Adipocyte (in vitro differentiated cells): ENCODE results near the gene MARF1.

ENCODE experiments used
- DNase-seq: peaks from one replicate; pipeline ENCODE4 v3.0.0-alpha.2; 2015; ENCODE audit warnings: low read depth
- H3K27me3 ChIP-seq: replicated peaks from 2 replicates; pipeline ENCODE4 v1.7.0; 2013; ENCODE audit warnings: mild to moderate bottlenecking, low read length, moderate library complexity; ENCODE audit not compliant: control insufficient read depth, insufficient read depth
- H3K36me3 ChIP-seq: 2 replicates; pipeline ENCODE4 v1.7.0; 2013; ENCODE audit warnings: low read length, mild to moderate bottlenecking, moderate library complexity; ENCODE audit not compliant: control insufficient read depth, insufficient read depth, severe bottlenecking
- H3K4me1 ChIP-seq: 2 replicates; pipeline ENCODE4 v1.7.0; 2013; ENCODE audit warnings: mild to moderate bottlenecking, low read length, moderate library complexity; ENCODE audit not compliant: control insufficient read depth, insufficient read depth
- H3K4me3 ChIP-seq: 2 replicates; pipeline ENCODE4 v1.7.0; 2013; ENCODE audit warnings: mild to moderate bottlenecking, low read length, moderate library complexity
- H3K9ac ChIP-seq: 2 replicates; pipeline ENCODE4 v1.7.0; 2013; ENCODE audit warnings: mild to moderate bottlenecking, low read length, moderate library complexity
- H3K9me3 ChIP-seq: 2 replicates; pipeline ENCODE4 v1.7.0; 2013; ENCODE audit warnings: mild to moderate bottlenecking, low read length, moderate library complexity; ENCODE audit not compliant: control insufficient read depth

Gene MARF1

DNA sequence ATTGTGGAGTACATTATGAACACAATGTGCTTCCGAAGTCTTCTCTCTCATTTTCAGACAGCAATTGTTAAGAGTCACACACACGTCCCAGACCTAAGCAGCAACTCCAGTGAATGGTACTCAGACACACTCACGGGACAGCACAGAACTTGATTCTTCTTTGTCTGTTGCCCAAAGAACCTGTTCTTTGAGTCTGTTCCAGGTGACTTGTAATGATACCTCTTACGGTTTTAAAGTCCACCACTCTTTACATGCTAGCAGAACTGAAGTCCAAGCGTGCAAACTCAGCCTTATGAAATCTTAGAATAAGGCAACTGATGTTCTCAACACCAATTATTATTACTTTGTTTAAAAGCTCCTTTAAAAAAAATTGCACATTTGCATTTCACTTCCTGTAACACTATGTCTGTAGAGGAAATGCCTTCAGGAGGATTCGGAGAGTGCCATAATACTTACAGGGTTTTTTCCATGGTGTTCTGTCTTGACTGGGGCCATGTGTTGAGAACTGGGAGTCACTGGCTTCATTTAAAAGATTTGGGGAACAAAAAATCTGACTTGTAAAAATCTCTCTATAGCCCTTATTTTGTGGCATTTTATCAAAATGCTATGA lies 48.1 kb downstream of the MARF1 start:
- no peak overlapping the region for H3K9ac ChIP-seq
- no peaks in the 10 kb centered on the region for H3K9me3 ChIP-seq
- H3K36me3 ChIP-seq, result peaks cover 47% of the 10 kb centered on the region
- no peak overlapping the region for H3K4me3 ChIP-seq
- DNase-seq, result no peak
- H3K27me3 ChIP-seq, result no peaks in the 10 kb centered on the region
- peaks cover 9% of the 10 kb centered on the region for H3K4me1 ChIP-seq

DNA sequence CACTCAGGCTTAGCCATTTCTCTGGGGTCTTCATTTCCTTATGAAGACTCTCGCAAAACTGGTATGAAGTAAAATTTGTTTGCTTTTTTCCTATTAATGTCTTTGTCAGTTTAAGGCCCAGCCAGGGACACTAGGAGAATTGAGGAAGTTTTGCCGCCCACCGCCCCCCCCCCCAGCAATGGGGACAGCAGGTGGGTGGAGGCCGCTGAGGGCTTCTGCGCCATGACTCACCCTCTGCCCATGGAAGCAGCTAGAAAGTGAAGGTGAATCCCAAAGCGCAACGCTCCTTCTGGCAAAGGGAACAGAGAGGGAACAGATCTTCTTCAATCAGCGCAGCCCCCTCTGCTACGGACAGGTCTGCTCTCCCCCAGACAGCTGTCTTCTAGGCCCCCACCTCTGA lies 49.7 kb downstream of the MARF1 start:
- Histone ChIP-seq H3K27me3 (no peaks in the 10 kb centered on the region), H3K4me1 (peaks cover 9% of the 10 kb centered on the region), H3K36me3 (peaks cover 33% of the 10 kb centered on the region)

DNA sequence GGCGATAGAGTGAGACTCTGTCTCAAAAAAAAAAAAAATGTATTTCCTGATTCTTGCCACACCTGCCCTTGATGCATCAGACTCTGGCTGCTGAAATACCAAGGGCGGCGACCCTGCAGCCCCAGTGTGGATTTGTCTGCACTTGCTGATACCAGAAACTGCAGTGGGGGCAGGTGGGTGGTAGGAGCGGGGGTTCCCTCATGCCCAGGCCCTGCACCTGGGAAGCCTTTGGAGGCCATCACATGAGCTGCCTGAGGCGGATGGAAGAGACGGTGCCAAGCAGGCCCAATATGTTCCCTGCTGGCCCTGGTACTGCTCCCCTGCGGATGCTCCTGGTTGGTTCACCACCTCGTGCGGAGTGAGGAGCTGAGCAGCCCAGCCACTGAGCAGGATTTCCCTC lies 50.6 kb downstream of the MARF1 start:
- Histone ChIP-seq H3K27me3 (no peaks in the 10 kb centered on the region), H3K36me3 (peaks cover 29% of the 10 kb centered on the region), H3K9me3 (no peaks in the 10 kb centered on the region), H3K9ac (no peak overlapping the region), H3K4me1 (peaks cover 9% of the 10 kb centered on the region), H3K4me3 (no peak overlapping the region)
- DNase-seq, result no peak

More for the DNA sequence above, 49.7 kb downstream of the MARF1 start:
- no peak overlapping the region for H3K9ac ChIP-seq
- H3K9me3 ChIP-seq, result no peaks in the 10 kb centered on the region
- H3K4me3 ChIP-seq, result no peak overlapping the region
- DNase-seq, result no peak

DNA sequence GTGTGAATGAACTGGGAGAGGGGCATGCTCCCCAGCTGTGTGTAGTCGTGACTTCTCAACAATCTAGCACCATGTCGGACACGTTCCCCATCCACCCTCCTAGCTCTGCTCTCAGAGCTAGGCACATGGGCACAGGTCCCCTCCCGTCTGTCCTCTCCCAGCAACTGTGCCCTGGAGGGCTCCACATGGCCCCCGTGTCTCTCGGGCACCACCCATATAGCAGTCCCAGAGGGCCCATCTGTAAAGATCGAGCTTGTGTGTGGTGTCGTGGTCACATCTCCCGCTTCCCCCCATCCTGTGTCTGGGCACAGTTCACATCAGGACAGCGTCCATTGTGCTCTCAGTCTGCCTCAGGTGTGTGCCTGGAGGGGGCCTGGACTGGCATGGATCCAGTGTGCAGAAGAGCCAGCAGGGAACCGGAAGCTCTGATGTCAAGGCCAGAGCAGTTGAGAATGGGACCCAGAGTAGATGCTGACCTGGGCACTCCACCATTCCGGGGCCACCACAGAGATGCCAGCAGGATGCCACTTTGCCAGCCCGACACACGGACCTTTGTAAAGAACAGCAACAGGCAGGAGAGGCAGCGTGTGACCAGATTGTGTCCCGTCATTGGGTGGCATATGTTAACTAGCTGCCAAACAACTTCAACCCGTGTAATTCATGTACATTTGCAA lies 55.7 kb downstream of the MARF1 start:
- Histone ChIP-seq H3K27me3 (no peaks in the 10 kb centered on the region), H3K9me3 (peaks cover 11% of the 10 kb centered on the region), H3K9ac (no peak overlapping the region), H3K4me1 (peaks cover 9% of the 10 kb centered on the region), H3K36me3 (peaks cover 43% of the 10 kb centered on the region), H3K4me3 (no peak overlapping the region)
- DNase-seq, result no peak

DNA sequence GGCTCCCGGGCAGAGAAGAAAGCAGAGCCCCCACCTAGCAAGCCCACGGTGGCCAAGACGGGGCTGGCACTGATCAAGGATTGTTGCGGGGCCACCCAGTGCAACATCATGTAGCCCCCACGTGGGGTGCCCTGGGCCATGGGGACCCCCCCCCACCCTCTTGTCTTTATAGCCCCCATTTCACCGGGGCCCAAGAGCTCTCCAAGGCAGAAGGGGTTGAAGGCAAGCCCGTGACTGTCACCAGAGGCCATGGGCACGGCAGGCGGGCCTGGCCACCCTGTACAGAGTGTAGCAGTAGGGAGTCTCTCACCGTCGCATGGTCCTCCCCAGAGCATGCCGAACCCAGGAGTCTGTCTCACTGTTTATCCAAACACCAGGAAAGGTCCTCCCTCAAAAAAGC lies 56.2 kb downstream of the MARF1 start:
- H3K4me1 ChIP-seq, result peaks cover 9% of the 10 kb centered on the region
- H3K27me3 ChIP-seq, result no peaks in the 10 kb centered on the region
- H3K9ac ChIP-seq, result no peak overlapping the region
- H3K9me3 ChIP-seq, result peaks cover 11% of the 10 kb centered on the region
- H3K36me3 ChIP-seq, result peaks cover 45% of the 10 kb centered on the region
- no peak for DNase-seq
- no peak overlapping the region for H3K4me3 ChIP-seq

DNA sequence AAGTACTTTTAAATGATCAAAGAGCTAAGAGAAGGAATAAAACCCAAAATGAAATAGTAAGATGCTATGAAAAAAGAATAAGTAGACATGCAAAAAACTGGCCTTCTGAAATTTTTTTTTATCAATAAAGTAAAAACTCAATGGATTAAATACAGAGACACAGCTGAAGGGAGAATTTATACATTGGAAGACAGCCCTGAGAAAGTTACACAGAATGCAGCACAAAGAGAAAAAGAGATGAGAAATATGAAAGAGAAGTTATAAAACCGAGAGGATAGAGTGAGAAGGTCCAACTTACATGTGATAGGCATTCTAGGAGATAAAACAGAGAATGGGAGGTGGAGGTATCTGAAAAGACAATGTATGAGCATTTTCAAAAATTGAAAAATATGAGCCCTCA lies 57.0 kb downstream of the MARF1 start:
- H3K4me3 ChIP-seq, result no peak overlapping the region

DNA sequence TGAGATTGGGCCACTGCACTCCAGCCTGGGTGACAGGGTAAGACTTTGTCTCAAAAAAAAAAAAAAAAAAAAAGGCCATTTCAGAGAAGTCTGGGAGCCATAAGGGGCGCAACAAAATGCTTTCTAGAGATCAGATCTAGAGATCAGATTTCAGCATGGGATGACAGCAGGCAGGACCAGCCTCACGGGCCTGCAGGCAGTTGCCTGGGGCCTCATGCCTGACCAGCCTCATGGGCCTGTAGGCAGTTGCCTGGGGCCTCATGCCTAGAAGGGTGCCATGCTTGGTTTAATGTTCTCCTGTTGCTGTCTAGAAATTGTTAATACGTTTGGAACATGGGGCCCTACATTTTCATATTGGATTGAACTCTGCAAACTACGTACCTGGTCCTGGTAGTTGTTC lies 59.4 kb downstream of the MARF1 start:
- no peak overlapping the region for H3K4me3 ChIP-seq
- H3K36me3 ChIP-seq, result peaks cover 52% of the 10 kb centered on the region
- H3K9ac ChIP-seq, result no peak overlapping the region
- no peak for DNase-seq
- no peaks in the 10 kb centered on the region for H3K27me3 ChIP-seq
- H3K9me3 ChIP-seq, result peaks cover 11% of the 10 kb centered on the region
- H3K4me1 ChIP-seq, result peaks cover 2% of the 10 kb centered on the region

More for the DNA sequence above, 57.0 kb downstream of the MARF1 start:
- Histone ChIP-seq H3K9ac (no peak overlapping the region), H3K27me3 (no peaks in the 10 kb centered on the region), H3K36me3 (peaks cover 52% of the 10 kb centered on the region), H3K9me3 (peaks cover 11% of the 10 kb centered on the region), H3K4me1 (peaks cover 6% of the 10 kb centered on the region)
- no peak for DNase-seq

DNA sequence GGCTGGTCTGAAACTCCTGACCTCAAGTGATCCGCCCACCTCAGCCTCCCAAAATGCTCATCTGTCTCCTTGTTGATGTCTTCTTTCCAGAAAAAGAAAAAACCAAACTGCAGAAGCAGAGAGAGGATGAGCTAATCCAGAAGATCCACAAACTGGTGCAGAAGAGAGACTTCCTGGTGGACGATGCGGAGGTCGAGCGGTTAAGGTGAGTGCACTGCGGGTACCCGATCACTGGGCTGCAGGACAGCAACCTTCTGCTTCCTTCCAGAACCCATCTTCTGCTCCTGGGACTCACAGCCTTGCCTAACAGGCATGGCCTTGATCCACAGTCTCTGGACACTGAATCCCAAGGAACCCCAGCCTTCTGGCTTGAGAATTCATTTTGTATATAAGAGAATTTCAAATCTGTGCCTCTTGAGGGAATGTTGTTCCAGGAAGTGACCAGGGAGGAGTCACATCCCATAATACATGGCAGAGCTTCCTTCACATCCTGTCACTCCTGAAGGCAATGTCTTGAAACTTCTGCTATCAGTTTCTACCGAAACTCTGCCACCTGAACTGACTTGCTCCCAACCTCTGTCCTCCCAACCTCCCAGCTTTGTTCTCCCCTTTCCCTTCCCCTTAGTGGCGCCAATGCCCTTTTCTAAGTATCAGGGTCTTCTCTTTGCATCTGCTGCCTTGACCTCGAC lies 61.7 kb downstream of the MARF1 start:
- peaks cover 7% of the 10 kb centered on the region for H3K9me3 ChIP-seq
- no peaks in the 10 kb centered on the region for H3K27me3 ChIP-seq
- H3K9ac ChIP-seq, result no peak overlapping the region
- DNase-seq, result no peak
- no peak overlapping the region for H3K4me3 ChIP-seq
- peaks cover 36% of the 10 kb centered on the region for H3K36me3 ChIP-seq
- H3K4me1 ChIP-seq, result peaks cover 24% of the 10 kb centered on the region

DNA sequence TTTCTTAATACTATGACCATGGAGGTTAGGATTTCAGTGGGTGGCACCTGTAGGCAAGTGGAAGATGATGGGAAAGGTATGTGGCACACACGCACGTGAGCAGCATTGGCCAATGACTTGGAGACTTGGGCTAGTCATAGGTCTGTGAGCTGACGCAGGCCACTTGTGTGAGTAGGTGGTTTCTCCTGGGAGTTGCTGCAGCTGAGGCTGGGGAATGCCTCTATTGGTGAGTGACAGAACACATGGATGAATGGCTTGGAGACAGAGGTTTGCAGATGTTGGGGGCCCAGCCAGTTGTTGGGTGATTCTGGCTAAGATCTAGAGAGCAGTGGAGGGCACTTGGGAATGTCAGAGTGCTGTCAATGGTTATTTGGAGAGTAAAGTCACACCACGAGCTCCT lies 64.1 kb downstream of the MARF1 start:
- H3K4me1 ChIP-seq, result peaks cover 28% of the 10 kb centered on the region

DNA sequence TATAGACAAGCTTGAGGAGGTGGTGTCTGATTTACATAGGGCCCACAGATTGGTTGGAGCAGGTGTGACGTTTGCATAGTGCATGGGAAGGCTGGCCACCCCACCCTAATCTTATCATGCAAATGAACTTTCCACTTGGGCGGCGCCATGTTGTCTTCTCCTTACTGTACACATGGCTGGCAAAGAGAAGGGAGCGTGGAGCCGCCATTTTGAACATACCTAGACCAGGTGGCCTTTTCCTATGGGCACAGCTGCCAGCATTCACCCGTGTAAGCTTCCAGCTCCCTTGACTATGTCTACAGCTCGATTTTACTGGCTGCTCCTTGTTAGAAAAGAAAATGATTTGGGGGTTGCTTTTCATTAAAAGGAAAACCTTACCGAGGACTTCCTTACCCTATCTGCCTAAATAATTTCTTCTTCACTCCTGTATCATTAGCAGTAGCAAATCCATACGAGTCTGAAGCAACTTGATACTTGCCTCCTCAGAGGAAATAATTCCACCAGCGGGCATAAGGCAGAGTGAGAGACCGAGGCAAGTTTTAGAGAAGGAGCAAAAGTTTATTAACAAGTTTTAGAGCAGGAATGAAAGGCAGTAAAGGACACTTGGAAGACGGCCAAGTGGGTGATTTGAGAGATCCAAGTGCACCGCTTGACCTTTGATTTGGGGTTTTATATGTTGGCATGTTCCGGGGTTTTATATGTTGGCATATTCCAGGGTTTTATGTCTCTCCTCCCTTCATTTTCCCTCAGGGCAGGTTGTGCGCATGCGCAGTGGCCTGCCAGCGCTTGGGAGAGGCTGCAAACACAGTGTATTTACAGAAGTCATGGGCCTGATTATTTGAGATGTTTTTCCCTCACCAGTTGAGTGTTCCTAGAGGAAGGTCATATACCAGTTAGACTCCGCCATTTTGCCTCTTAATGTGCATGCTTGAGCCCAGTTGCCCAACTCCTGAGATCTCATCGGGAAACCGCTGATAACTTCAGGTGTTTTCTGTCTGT lies 65.7 kb downstream of the MARF1 start:
- Histone ChIP-seq H3K4me1 (peaks cover 43% of the 10 kb centered on the region), H3K27me3 (no peaks in the 10 kb centered on the region), H3K4me3 (no peak overlapping the region), H3K9ac (no peak overlapping the region), H3K9me3 (no peaks in the 10 kb centered on the region), H3K36me3 (peaks cover 9% of the 10 kb centered on the region)
- no peak for DNase-seq

More for the DNA sequence above, 64.1 kb downstream of the MARF1 start:
- H3K9ac ChIP-seq, result no peak overlapping the region
- H3K4me3 ChIP-seq, result no peak overlapping the region
- no peak for DNase-seq
- no peaks in the 10 kb centered on the region for H3K27me3 ChIP-seq
- no peaks in the 10 kb centered on the region for H3K9me3 ChIP-seq
- H3K36me3 ChIP-seq, result peaks cover 20% of the 10 kb centered on the region
